IPS-NIHi7 (cell line): ENCODE measurements around the gene CCDC150.
A peak's percentile ranks its signal among the peaks of the same experiment; 100 is the strongest.
"Not testable (repeated sequence)": the region's sequence is repeated elsewhere in the genome, so short reads cannot be mapped to it uniquely, and the experiment has no call there.

ENCODE experiments used
- DNase-seq: peaks from one replicate; pipeline ENCODE4 v3.0.0; 2012; ENCODE audit warnings: mixed read lengths; ENCODE audit errors: extremely low spot score

CCDC150 gene

GRCh38 chr2:196639180-196640030 is at the start of gene CCDC150:
CCDC150 (plus strand) TSS chr2:196639715; CDS start chr2:196639767, 52 bp downstream.
- DNase-seq, result peak; percentile 99

DNA sequence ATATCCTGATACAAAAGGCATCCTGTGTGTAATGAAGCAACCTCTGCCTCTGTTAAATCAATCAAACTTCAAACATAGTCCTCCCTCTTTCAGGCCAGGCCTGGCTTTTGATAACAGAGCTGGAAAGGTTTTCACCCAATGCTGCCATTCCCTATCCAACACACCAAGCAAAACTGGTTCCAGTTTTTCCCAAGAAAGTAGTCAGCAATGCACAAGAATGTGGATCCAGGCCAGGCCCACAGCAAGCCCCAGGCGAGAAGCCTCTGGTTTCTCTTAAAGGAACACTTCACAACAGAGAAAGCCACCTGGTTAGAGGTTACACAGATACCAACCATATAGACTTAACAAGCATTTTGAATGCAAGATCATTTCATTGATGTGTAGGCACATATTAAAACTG is 49.2 kb upstream of the CCDC150 start:
- no peak for DNase-seq

DNA sequence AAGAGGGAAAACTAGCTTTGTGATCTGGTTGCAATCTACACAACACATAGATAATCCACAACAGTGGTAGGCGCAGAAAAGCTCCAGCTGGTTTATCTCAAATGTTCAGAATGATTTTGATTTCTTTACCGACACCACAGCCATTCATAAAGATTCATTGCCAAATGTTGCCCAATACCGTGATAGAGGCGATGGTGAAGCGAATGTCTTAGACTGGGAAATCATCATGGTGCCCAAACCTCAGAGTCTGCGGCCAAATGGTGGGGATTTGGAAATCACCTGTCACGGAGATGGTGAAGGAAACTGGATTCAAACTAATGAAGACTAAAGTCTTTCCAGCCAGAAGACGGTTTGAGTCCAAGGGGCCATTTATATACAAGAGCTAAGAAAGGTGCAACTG is 48.5 kb upstream of the CCDC150 start:
- DNase-seq, result no peak

DNA sequence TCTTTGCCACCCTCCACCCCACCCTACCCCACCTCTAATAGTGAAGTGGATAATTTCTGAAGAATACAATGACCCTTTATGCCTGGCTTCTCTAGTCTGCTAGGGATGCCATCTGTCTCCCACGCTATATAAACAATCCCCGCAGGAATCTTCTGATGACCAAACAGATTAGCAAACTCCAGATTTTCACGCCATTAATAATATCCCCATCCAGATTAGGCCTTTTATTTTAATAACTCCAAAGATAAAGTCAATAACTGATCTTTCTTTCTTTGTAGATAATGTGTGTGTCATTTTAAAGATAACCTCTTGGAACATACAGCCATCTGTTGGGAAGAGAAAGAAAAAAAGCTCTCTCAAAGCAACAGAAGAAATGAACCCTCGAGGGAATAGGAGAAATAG is 47.9 kb upstream of the CCDC150 start:
- no peak for DNase-seq

DNA sequence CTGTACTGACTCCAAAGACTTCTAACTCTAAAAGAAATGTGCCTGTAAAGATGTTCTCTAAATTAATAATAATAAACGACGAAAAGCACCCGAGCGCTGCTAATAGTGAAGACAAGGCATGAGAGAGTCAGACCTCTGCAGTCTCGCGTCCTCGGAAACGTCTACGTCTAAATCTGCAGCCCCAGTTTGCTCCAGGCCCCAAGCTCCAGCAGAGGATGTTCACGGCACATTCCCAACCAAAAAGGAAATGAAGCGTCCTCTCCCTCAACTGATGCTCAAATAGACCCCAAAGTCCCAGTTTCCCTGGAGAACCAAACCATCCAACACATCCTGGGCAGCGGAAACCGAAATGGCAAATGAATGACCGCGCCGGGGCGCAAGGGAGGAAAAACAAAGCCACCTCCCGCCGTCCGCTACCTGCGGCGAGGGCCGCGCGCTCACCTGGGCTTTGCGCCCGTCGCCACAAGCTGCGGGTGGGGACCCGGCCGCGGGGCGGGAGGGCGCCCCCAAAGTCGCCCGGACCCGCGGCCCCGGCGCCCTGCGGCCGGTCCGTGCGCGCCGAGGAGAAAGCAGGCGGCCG is 47.1 kb upstream of the CCDC150 start:
- DNase-seq, result peak; percentile 31

DNA sequence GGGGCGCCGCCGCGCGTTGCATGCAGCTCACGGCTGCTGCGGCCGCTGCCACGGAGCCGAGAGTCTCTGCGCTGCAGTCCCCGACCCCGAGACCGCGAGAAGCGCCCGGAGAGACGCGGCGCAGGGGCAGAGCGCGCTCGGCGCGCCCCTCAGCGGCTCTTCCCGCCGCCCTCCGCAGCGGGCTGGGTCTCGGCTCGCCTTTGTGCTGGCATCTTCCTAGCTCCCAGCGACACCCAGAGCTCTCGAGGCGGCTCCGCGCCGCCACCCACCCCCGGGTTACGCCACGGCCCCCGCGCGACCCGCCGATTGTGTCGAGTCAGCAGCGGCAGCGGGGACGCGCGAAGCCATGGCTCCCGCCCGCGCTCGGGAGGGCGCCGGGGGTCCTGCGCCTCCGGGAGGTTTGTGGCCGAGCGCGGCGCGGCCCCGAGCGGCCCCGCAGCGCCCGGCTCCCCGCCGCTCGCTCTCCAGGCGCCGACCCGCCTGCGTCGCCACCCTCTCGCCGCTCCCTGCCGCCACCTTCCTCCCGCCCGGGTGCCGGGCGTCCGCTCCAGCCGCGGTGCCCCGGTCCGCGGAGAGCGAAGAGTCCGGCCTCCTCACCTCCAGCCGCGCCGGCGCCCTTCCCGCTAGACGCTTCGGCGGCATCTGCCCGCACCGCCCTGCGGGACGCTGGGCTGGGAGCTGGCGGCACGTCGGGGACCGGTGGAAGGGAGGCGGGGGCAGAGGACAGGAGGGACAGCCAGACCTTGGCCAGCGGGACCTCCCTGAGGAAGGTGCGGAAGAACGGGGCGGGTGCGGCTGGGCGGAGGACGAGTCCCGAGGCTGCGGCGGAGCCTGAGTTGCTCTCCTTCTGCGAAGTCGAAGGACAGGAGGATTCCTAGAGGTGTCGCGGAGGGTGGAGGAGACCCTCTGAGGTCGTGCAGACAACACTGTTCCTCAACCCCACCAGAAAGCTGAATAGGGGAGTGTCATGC is 46.3 kb upstream of the CCDC150 start, which contains the start of gene HECW2:
TSS of gene HECW2 (minus strand) at position 644 of the 971 bp plus-strand sequence.
- DNase-seq, result peak; percentile 74

DNA sequence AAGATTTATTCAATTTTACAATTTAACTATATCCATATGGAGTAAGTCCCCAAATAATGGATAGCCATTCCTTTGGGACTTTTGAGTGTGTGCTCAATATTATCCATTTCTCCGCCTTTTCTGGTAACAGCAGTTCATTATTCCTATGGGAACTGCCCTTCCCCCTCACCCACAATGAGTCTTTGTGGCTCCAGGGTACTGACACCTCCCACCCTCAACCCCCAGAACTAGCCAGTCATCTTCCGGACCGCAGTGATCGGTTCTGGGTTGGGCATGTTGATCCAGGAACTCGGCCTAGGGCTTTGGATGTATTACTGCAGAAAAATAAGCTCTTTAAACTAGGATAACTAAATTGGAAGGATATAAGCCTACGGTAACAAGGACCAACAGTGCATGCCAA is 45.4 kb upstream of the CCDC150 start:
- no peak for DNase-seq

GRCh38 chr2:196597531-196597930 is 42.0 kb upstream of the CCDC150 start:
- DNase-seq, result no peak

DNA sequence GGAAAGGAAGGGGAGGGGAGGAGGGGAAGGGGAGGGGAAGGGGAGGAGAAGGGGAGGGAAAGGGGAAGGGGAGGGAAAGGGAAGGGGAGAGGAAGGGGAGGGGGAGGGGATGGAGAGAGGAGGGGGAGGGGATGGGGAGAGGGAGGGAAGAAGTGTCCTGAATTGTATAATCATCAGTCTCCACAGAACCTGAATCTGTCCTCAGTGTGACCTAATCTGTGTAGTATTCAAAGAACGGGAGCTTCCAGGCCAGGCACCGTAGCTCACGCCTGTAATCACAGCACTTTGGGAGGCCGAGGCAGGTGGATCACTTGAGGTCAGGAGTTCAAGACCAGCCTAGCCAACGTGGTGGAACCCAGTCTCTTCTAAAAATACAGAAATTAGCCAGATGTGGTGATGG is 41.1 kb upstream of the CCDC150 start:
- DNase-seq, result no peak

- no peak for DNase-seq
Observed at GRCh38 chr2:196598846-196599245, 40.7 kb upstream of the CCDC150 start.

DNA sequence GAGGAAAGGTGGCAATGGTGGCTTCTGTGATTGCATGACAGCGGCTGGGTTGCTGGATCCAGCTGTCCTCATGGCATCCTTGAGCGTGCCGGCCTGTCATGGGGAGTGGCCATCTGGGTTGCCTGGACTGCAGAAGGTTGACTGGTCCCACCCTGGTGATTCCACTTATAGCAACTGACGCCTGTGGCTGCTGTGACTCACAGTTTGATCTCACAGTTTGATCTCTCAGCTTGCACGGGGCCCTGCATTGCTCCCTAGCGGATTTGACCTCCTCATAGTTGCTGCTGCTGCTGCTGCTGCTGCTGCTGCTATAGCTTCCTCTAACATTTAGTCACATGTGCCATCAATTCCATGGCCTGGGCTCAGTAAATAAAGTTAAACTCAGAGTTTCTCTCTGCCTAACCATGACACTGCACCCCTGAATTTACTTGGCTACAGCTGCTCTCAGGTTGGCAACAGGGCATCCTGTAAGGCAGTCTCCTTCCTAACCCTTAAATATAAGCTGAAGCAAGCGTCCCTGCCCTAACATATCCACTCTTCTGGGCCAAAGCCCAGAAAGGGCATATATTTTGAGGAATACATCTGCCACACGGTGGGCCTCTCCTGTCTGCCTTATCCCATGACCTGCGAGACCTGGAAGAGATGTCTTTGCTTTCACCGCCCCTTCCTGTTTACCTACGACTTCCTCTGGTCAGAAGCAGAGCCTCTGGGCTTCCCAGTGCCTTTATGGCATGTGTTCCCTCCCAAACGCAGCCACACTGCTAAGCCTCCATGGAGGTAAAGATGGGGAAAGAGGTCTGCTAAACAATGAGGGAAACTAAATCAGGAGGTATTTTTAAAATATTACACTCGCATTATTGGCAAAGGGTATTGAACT is 37.8 kb upstream of the CCDC150 start:
- DNase-seq, result peak; percentile 31

DNA sequence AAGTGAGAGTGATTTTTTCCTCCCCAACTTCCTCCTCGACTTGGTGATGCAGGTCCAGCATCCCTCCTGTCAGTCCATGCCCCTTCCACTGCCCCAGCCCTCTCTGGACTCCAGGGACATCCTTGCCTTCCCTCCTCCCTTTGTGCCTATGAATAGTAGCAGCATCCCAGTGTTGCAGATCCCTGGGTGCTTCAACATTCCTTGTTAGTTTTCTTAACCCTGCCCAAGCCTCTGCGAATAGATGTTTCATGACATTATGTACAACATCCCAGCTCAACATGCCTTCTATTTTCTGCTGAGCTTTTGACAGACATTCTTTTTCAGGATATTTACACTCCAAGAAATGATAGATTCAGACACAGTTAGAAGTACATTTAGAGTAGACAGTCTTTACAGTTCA is 35.3 kb upstream of the CCDC150 start:
- no peak for DNase-seq

GRCh38 chr2:196606516-196606915 is 33.0 kb upstream of the CCDC150 start:
- DNase-seq, result no peak

GRCh38 chr2:196607073-196607472 is 32.4 kb upstream of the CCDC150 start:
- no peak for DNase-seq

DNA sequence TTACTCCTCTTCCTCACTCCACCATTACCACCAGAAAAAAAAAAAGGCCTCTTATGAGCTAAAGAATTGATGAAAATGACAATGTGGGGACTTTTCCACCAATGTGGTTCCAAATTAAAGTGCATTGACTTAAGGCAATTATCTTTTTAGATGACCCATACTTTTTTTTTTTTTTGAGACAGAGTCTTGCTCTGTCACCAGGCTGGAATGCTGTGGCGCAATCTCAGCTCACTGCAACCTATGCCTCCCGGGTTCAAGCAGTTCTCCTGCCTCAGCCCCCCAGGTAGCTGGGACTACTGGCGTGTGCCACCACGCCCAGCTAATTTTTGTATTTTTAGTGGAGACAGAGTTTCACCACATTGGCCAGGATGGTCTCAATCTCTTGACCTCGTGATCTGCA is 31.6 kb upstream of the CCDC150 start:
- not testable (repeated sequence) for DNase-seq

DNA sequence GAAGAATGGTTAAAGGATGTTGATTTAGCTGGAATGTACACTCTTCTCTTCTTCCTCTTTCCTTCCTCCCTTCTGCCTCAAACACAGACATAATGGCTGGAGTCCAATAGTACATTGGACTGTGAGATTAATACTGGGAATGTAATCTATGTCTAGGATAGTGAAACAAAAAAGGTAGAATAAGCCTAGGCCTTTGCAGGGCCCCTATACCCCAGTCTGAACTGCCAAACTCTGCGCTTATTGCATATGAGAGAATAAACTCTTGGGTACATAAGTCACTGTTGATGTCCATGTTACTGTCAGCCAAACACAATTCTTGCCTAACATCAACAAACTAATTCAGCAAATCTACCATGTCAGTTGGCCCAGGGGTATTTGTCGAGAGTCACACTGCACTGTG is 29.7 kb upstream of the CCDC150 start:
- no peak for DNase-seq

GRCh38 chr2:196610796-196611195 is 28.7 kb upstream of the CCDC150 start:
- no peak for DNase-seq

GRCh38 chr2:196613302-196613701 is 26.2 kb upstream of the CCDC150 start:
- no peak for DNase-seq

- no peak for DNase-seq
Observed at GRCh38 chr2:196617430-196617829, 22.1 kb upstream of the CCDC150 start.

- DNase-seq, result no peak
Observed at GRCh38 chr2:196618661-196619060, 20.9 kb upstream of the CCDC150 start.

DNA sequence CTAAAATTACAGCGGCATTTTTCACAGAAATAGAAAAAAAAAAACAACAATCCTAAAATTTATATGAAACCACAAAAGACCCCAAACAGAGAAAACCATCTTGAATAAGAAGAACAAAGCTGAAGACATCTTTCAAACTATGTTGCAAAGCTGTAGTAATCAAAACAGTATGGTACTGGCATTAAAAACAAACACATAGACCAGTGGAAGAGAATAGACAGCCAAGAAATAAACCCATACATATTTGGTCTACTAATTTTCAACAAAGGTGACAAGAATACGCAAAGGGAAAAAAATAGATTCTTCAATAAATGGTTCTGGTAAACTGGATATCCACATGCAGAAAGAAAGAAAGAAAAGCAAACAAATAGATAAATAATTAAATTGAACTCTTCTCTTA is 9.0 kb upstream of the CCDC150 start:
- no peak for DNase-seq
